HG03103 (cell line): ENCODE results near the gene RALGAPA1.

Experiments
- ATAC-seq: cut with Tn5 transposase; IDR thresholded peaks from one replicate; pipeline ENCODE4 v1.9.1; 2021; ENCODE audit warnings: low read depth; ENCODE audit not compliant: unreplicated experiment

The RALGAPA1 gene

GRCh38 chr14:35553808-35554207 is 255.3 kb downstream of the RALGAPA1 start:
- ATAC-seq, result no peak

GRCh38 chr14:35551081-35551480 is 258.0 kb downstream of the RALGAPA1 start:
- ATAC-seq, result no peak

GRCh38 chr14:35549551-35549950 is 259.5 kb downstream of the RALGAPA1 start:
- no peak for ATAC-seq

GRCh38 chr14:35543006-35543405 is 266.1 kb downstream of the RALGAPA1 start:
- no peak for ATAC-seq

GRCh38 chr14:35539969-35540368 is 269.1 kb downstream of the RALGAPA1 start:
- no peak for ATAC-seq

GRCh38 chr14:35535483-35536112 is 273.5 kb downstream of the RALGAPA1 start:
- ATAC-seq, result no peak

GRCh38 chr14:35534873-35535482 is 274.1 kb downstream of the RALGAPA1 start:
- peak; percentile 49 for ATAC-seq

- ATAC-seq, result peak; percentile 7
Measured at GRCh38 chr14:35534208-35534872, 274.8 kb downstream of the RALGAPA1 start.

GRCh38 chr14:35533357-35534207 is 275.5 kb downstream of the RALGAPA1 start, which contains the start of gene INSM2:
Gene INSM2 (plus strand): TSS chr14:35534164. CDS start chr14:35534253, 89 bp downstream.
- peak; percentile 72 for ATAC-seq

- no peak for ATAC-seq
Measured at GRCh38 chr14:35532783-35533356, 276.2 kb downstream of the RALGAPA1 start.

- no peak for ATAC-seq
Measured at GRCh38 chr14:35531960-35532747, 276.9 kb downstream of the RALGAPA1 start.

GRCh38 chr14:35526962-35527361 is 282.1 kb downstream of the RALGAPA1 start:
- no peak for ATAC-seq

- ATAC-seq, result no peak
Measured at GRCh38 chr14:35525695-35526094, 283.4 kb downstream of the RALGAPA1 start.

- ATAC-seq, result no peak
Measured at GRCh38 chr14:35519986-35520385, 289.1 kb downstream of the RALGAPA1 start.

- no peak for ATAC-seq
Measured at GRCh38 chr14:35515916-35516315, 293.2 kb downstream of the RALGAPA1 start.

GRCh38 chr14:35512765-35513164 is 296.3 kb downstream of the RALGAPA1 start:
- ATAC-seq, result no peak

- no peak for ATAC-seq
Measured at GRCh38 chr14:35509846-35510245, 299.2 kb downstream of the RALGAPA1 start.

GRCh38 chr14:35506927-35507326 is 302.2 kb downstream of the RALGAPA1 start:
- ATAC-seq, result no peak

GRCh38 chr14:35506461-35506860 is 302.6 kb downstream of the RALGAPA1 start:
- no peak for ATAC-seq

- ATAC-seq, result no peak
Measured at GRCh38 chr14:35504260-35504659, 304.8 kb downstream of the RALGAPA1 start.
